CD4-positive, alpha-beta T cell treated with Interleukin-17A for 4 hours (primary cell): ENCODE data around the gene PSMG4.

ENCODE experiments used
- DNase-seq: peaks from one replicate; pipeline ENCODE4 v3.0.0-alpha.2; 2020; ENCODE audit warnings: mixed read lengths

The PSMG4 gene

GRCh38 chr6:3277851-3278416, 19.2 kb downstream of the PSMG4 start:
- no peak for DNase-seq

- no peak for DNase-seq
These were observed 19.9 kb downstream of the PSMG4 start for GRCh38 chr6:3278691-3279090.

- DNase-seq = no peak
These were observed 21.3 kb downstream of the PSMG4 start for GRCh38 chr6:3280091-3280490.

- no peak for DNase-seq
These were observed 22.2 kb downstream of the PSMG4 start for GRCh38 chr6:3280866-3281465.

GRCh38 chr6:3281631-3282475, 23.1 kb downstream of the PSMG4 start:
- DNase-seq = no peak

- no peak for DNase-seq
These were observed 23.9 kb downstream of the PSMG4 start for GRCh38 chr6:3282476-3283236.

- DNase-seq = no peak
These were observed 24.5 kb downstream of the PSMG4 start for GRCh38 chr6:3283241-3283640.

- DNase-seq = no peak
These were observed 25.1 kb downstream of the PSMG4 start for GRCh38 chr6:3283641-3284435.

- no peak for DNase-seq
These were observed 25.7 kb downstream of the PSMG4 start for GRCh38 chr6:3284436-3284876.

- no peak for DNase-seq
These were observed 26.4 kb downstream of the PSMG4 start for GRCh38 chr6:3285049-3285639.

GRCh38 chr6:3285732-3286131, 27.0 kb downstream of the PSMG4 start:
- no peak for DNase-seq

- DNase-seq = no peak
These were observed 28.0 kb downstream of the PSMG4 start for GRCh38 chr6:3286641-3287171.

GRCh38 chr6:3287308-3287707, 28.6 kb downstream of the PSMG4 start:
- DNase-seq = no peak

- DNase-seq = no peak
These were observed 29.4 kb downstream of the PSMG4 start for GRCh38 chr6:3287976-3288707.

GRCh38 chr6:3288711-3289663, 30.2 kb downstream of the PSMG4 start:
- DNase-seq = no peak

GRCh38 chr6:3289664-3290055, 30.9 kb downstream of the PSMG4 start:
- DNase-seq = no peak

GRCh38 chr6:3290149-3290930, 31.6 kb downstream of the PSMG4 start:
- no peak for DNase-seq

GRCh38 chr6:3290931-3291211, 32.1 kb downstream of the PSMG4 start:
- no peak for DNase-seq

- no peak for DNase-seq
These were observed 32.6 kb downstream of the PSMG4 start for GRCh38 chr6:3291346-3291745.
